Stimulated activated CD4-positive, alpha-beta T cell treated with anti-CD3 and anti-CD28 coated beads, Interleukin-2, amount 100 ng/mL, for 48 hours (primary cell): ENCODE measurements around the gene MEAK7.

ENCODE experiments used
- DNase-seq, 2 donors: peaks; one replicate each; pipeline ENCODE4 v3.0.0-alpha.2; 2020

Gene MEAK7, protein sequence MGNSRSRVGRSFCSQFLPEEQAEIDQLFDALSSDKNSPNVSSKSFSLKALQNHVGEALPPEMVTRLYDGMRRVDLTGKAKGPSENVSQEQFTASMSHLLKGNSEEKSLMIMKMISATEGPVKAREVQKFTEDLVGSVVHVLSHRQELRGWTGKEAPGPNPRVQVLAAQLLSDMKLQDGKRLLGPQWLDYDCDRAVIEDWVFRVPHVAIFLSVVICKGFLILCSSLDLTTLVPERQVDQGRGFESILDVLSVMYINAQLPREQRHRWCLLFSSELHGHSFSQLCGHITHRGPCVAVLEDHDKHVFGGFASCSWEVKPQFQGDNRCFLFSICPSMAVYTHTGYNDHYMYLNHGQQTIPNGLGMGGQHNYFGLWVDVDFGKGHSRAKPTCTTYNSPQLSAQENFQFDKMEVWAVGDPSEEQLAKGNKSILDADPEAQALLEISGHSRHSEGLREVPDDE

DNA sequence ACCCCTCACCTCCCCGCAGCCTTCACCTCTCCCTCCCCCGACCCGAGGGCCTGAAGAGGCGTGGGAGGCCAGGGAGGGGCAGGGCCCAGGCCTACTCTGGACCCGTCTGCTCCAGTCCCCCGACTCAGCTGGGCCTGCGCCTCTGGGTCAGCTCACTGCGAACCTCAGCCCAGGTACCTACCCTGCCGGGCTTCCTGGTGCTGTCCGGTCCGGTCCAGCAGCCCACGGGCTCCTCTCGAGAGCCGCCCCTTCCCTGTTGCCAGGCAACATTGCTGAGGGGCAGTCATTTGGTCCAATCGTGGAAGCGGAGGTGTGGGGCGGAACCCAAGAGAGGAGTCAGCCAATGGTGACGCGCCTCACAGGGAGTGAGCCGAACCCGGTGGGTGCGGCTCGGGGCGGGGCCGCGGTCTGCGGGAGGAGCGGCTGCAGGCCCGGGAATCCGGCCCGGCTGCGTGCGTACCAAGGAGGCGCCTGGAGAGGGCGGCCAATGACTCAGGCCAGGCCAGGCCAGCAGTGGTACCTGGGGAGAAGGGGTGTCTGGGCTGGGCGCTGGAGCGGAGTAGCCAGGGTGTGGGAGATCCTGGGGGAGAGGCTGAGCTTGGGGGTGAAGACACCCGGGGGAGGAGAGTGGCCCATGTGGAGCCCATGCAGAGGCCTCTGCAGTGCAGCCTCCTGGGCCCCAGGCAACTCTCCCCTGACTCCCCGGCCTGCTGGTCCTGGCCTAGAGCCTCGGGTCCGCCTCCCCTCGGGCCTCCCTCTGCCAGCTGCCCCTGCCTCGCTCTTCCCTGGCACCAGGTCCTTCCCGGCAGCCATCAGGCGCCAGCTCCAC, at the start of gene MEAK7:
TSS of gene MEAK7 (minus strand) at position 240 of the 829 bp plus-strand sequence. CDS start 6,573 bp downstream, outside the sequence.
- DNase-seq: peak; percentile 98

DNA sequence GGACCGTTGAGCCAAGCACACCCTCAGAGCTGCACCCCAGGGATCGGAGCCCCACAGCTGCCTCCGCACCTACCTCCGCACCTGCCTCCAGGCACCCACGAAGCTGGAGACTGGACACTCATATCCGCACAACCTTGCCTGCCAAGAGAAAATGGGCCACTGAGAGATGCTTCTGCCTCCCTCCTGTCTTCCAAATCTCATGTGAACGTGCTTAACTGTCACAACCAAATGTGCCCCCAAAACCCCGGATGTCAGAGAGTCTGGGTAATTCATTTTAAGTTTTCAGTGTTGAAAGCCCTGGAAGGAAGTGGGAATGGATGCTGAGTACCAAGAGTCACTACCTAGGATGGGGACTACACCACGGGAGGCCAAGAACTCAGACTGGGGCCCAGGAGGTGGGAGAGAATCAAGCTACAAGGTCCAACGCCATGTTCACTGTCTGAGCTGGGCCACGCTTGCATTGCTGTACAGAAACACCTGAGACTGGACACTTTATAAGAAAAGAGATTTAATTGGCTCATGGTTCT, 49.5 kb upstream of the MEAK7 start:
- peak in 1 of 2 donors; percentile 31 for DNase-seq

DNA sequence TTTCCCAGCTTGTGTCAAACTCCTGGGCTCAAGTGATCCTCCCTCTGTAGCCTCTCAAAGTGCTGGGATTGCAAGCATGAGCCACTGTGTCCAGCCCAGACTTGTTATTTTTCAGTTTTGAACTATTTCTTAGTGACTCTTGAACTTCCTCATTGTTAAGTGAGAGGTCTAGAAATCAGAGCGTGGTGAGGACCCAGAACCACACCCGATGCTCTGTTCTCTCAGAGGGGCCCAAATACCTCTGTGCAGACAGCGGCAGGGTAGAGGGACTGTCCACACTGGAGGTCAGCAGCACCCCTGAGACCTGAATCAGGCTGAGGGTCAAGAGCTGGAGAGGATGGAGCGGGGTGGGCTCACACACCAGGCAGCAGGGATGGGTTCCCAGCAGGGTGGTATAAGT, 47.7 kb upstream of the MEAK7 start:
- no peak for DNase-seq

DNA sequence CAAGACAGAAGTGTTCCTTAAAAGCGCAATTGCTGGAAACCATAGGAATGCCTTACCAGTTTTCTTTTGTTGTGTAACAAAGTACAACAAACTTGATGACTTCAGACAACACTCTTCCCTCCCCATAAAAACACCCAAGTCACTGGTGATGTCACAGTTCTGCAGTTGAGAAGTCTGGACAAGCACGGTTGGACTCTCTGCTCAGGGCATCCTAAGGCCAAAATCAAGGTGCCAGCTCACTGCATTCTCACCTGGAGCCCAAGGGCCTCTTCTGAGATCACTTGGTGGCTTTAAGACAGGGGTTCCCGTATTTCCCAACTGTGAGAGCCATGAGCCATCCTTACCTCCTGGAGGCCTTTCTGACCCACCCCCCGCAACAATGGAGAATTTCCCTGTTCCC, 45.6 kb upstream of the MEAK7 start:
- DNase-seq: no peak

DNA sequence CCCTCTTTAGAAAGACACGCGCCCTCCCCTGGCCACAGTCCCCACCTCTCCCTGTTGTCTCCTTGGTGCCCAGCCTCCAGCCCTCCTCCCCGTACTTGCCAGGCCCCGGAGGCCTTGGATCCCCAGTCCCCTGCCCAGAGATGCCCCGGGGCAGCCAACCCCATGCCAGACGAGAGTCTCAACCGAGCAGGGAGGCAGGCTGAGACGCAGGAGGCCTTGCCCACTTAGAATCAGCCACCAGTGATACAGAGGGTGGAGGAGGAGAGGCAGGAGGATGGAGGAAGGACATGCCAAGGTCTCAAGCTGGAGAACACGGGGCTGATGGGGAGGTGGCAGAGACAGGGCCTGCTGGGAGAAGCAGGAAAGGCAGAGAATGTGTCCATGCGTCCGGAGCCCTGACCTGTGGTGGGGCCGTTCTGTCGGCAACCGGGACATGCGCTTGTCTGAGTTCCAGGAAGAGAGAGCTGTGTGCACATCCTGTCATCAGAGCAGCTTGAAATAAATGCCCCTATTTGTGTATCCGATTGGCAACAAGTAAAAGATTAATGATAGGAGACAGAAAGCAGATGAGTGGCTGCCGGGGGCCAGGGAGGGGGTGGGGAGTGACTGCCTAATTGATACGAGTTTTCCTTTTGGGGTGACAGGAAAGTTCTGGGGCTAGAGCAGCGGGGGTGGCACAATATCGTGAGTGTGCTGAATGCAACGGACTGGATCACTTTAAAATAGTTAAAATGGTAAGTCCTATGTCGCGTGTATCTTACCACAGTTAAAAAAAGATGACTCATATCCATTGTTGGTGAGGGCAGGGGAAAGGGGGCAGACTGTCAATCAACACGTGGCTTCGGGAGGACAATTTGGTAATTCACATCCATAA, 44.7 kb upstream of the MEAK7 start:
- peak; percentile 32 to 42 for DNase-seq

DNA sequence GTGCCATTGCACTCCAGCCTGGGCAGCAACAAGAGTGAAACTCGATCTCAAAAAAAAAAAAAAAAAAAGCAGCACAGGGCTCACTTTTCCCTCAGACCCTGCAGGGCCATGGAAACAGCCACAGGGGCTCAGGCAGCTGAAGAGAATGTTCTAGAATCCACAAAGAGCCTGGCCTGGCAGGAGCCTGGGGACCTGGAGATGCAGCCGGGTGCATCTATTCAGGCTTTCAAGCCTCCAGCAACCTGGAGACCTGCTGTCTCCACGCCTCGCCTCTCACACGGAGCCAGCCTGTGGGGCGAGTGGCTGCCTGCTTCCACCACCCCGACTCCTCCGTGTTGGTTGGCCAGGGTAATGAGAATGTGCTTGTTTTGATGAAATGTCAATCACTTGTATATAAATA, 44.0 kb upstream of the MEAK7 start:
- no peak for DNase-seq

DNA sequence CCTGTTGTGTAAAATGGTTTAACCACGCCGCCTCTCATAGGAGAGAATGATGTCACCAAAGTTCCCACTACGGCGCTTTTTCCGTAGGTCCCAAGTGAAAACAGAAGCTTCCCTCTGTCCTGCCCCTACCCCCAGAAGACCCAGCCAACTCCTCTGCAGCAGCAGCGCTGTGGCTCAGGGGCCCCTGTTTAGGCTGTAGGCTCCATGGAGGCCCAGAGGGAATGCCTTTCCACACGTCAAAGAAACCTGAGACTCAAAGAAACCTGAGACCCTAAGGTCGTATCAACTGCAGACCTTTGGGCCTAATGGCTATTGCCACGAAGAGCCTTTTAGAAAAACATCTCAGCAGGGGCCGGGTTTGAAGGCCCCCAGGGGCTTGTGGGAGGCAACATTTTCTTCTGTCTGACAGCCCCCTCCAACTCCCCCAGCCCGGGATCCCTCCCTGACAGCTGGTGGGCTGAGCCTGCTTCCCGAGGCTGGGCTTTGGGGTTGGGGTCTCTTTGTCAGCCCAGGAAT, 43.1 kb upstream of the MEAK7 start:
- DNase-seq: no peak

DNA sequence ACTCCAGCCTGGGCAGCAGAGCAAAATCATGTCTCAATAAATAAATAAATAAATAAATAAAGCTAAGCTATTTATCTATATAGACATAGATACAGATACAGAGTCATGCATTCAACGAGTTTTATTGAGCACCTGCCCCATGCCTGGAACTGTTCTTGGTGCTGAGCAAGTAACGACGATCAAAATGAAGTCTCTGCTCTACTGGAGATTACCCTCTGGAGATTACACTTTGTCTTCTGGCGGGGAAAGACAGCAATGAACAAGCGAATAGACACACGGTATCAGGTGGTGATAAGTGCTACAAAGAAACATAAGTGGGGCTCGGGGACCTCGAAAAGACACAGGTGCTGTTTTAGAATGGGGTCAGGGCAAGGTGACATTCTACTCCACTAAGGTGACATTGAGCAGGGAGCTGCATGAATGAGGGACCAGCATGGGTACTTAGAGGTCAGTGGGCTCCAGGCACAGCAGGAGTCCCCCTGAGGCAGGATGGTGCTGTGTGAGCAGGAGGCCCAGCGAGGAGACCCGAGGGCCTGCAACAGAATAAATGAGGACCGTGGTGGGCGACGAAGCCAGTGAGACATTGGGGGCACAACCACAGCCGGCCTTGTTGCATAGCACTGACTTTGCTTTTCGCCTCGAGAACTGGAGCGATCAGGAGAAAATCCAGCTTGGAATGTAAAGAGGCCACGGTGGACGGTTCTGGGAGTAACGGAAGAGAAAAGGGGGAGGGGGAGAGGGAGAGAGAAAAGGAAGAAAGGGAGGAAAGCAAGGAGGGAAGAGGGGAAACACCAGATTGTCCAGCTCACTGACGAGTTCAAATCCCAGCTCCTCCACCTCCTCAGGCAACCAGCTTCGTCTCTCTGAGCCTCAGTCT, 42.4 kb upstream of the MEAK7 start:
- DNase-seq: no peak

DNA sequence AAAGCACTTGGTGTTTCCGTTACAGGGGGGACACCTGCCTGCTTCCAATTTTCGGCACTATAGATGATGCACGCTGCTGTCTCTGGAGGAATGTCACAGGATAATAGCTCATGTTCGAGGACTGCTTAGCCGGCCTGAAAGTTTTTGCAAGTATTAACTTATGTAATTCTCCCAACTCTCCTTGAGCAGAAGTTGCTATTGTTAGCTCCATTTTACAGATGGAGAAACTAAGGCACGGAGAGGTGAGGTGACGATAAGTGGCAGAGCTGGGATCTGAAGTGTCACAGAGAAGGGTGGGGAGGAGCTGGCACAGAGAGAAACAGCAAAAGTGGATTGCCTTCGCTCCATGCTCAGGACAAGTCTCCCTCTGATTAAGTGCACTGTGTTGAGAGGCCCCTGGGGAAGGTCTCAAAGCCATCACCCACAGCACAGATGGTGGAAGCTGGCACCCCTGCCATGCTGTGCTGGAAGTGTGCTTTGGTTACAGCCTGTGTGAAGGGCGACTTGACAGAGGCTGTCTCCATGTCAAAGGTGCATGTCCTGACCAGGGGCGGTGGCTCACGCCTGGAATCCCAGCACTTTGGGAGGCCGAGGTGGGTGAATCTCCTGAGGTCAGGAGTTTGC, 40.8 kb upstream of the MEAK7 start:
- DNase-seq: no peak

DNA sequence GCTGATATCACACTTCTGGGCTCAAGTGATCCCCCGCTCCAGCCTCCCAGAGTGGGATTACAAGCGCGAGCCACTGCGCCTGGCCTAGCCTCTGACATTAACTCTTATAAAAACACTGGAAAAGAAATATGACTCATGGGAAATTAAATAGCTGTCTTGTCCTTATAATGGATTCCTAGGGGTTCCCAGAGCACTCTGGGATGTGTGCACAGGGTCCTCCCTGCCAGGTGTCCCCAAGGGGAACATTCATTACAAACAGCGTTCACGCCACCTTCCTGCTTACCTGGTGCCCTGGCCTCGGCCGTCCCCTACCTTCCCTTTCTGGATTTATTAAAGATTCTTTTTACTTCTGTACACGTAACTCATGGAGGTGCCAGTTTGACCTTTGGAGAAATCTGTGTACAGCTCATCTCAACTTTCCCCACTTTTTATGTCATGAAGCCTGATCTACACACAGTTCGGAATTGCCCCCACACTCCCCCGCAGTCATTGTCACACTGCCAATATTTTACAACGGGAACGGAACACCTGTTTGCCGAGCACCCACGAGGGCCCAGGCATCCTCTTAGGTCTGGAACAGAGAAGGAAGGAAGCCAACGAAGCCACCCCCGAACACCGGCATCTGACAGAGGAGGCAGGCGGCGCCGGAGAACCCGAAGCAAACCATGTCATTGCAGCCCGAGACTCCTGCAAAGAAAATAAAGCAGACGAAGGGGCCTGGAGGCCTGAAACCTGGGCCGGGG, 39.7 kb upstream of the MEAK7 start:
- DNase-seq: no peak

DNA sequence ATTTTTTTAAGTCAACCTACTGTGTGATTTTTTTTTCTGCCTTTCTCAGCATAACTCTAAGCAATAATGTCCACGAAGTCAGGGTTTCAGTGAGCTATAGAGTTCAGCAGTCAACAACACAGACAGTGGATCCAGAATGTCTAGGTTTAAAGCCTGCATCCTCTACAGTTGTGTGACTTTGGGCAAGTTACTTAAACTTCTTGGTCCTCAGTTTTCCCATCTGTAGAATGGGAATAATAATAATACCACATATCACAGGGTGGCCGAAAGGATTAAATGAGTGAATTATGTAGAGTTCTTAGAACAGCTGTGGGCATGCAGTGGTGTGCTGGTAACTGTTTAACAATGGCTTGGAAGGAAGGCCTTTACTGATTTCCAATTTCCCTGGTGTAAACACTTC, 38.8 kb upstream of the MEAK7 start:
- no peak for DNase-seq

DNA sequence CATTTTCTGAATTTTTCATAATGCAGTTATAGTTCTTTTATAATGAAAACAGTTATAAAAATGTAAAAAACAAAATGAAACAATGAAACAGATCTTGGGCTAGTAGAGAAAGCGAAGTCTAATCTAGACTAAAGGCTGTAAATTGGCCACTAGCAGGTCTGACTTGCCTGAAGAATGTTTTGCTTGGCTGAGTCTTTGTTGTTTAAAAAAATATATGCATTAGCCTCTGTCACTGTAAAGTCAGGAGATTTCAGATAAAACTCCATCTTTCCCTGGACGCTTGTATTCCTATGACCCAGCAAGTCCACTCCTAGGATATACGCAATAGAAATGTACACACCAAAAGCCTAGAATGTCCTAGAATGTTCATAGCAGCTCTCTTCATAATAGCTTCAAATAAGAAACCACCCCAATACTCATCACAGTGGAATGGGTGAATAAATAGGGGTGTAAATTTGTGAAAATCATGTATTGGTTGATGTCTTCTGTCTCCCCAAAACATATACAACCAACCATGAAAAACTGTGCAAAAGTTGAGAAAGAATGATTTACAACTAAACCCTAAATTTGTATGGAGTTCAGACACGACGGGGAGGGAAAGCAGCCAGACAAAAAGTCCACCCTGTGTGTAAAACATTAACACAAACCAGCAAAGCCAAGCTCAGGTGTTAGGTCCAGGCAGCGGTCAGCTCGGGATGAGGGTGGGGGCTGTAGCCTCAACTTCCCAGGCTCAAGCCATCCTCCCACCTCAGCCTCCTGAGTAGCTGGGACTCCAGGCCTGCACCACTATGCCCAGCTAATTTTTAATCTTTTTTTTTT, 37.7 kb upstream of the MEAK7 start:
- DNase-seq: no peak

DNA sequence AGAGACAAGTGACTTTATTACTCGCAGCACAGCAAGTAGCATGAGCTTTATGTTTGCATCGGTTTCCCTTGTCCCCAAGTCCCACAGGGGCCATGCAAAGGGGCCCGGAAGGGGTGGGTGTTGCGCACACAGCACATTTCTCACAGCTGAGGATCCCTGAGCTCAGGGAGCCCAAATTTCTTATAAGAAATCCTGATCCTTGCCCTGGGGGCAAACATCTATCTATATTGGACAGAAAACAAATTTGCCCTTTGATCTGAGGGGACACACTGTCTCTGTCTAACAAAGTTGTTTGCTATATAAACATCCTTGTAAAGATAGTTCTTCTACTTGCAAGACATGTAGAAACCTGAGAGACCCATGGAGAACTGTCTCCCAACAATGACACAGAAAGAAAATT, 35.7 kb upstream of the MEAK7 start:
- no peak for DNase-seq

DNA sequence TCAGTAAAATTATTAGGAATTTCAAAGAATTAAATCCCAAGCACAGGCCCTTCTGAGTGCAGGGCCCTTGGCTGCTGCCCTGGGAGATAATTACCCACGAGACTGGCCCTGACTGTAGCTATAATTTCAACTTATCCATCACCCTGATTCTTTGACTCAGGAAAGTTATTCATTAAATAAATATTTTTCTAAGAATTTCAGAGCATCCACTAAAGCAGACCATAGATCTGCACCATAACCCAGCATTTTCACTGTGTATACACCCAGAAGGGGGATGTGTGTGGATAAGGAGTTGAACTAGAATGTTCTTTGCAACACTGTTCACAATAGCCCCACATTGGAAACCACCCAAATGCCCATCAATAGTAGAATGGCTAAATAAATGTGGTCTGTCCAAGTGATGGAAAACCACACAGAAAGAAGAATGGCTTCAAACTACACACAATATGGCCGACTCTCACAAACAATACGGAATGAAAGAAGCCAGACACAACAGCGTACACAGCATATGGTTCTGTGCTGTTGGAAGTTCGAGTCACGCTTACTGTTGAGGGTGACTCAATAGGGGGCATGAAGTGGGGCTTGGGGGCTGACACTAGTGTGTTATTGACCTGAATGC, 33.9 kb upstream of the MEAK7 start:
- no peak for DNase-seq

DNA sequence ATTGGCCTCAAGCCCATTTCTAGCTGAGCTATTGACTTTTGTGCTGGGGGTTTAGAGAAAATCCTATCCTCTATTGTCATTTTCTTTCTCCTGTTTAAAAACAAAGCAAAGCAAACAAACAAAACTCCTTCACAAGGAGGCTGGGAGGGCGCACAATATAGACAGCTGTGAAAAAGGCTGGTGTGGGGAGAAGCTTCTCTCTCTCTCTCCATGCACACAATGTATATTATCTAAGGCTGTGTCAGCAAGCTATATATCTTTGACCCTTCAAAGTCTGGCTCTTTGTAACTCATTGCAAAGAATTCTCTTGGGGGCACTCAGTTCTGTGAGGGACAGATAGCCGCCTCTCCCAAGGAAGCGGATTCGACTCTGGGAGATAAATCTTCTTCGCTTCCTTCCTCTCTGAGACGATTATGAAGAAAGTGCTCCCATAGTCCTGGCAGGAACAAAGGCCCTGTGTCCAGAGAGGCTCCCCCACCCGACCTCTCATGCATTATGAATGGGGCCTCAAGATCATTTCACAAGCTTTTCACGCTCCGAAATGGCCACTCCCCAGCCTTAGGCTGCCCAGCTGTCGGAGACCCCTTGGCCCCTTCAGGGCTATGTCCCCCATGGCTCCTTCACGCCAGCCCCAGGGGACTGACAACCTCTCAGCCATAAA, 33.2 kb upstream of the MEAK7 start:
- DNase-seq: no peak

DNA sequence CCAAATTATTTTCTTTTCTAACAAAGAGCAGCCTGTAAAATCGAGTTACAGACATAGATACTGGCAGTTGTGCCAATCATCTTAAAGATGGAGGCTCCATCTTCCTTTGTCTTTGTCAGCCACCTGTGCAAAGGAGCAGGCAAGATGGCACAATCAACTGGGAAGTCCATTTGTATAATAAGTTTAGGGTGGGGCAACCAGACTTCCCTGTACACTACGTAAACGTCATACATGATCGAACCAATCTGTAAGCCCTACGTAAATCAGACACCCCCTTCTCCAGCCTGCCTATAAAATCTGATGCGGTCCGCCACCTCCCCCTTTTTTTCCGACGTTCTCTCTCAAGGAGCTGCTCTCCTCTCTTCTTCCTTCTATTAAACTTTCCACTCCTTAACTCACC, 31.4 kb upstream of the MEAK7 start:
- no peak for DNase-seq

DNA sequence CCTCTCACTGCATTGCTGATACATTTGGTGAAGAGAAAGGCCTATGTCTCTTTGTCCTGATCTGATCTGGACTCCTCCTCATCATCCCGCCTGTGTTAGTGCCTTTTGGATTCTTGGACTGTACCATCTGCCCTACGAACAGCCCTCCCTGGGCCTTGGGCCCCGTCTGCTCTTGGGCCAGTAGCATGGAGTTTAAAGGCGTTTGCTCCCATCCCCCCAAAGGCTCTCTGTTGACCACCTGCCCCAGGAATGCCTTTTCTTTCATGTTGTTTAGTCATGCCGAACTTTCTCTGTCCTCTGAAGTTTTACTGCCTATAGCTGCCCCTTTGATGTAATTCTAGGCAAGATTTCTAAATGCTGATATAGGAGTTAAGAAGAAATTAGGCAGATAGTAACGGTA, 30.9 kb upstream of the MEAK7 start:
- no peak for DNase-seq

DNA sequence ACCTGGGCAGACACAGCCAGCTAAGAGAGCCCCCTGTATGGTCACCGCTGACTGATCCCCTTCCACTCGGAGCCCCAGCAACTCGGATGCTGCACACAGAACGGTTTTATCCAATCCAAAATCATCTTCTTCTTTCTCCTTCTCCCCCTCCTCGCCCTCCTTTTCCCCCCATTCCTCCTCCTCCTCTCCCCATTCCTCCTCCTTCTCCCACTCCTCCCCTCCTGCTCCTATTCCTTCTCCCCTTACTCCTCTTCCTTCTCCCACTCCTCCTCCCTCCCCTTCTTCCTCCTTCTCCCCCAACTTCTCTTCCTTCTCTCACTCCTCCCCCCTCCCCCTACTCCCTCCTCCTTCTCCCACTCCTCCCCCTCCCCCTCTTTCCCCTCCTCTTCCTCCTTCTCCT, 30.4 kb upstream of the MEAK7 start:
- no peak for DNase-seq
